ENCODE measurements around the gene RASGRF2. TPM values are rescaled to one million over a fixed set of nuclear protein-coding genes. Genes with fewer than 3 reads are reported as not detected.

The RASGRF2 gene
- total RNA-seq, 1 experiment from 2014 or later = not detected

DNA sequence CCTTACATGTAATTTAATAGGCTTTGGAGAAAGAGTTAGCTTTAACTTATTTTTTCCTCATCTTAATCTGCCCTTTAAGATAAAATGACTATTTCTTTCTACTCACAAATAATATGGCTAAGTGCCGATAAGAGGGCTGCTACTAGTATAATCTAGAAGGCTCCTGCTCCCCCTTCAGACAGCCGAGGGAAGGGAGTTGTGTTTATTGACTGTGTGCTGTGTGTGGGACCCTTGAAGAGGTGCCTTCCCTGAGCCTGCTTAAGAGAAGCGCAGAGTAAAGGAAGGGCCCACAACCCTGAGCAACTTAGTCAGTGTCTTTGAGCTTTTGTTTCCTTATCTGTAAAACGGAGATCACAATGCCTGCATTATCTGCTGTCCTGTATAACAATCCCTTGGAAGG lies 244.9 kb downstream of the RASGRF2 start:
- DNase-seq (ENCODE audit: low spot score) = no peak

DNA sequence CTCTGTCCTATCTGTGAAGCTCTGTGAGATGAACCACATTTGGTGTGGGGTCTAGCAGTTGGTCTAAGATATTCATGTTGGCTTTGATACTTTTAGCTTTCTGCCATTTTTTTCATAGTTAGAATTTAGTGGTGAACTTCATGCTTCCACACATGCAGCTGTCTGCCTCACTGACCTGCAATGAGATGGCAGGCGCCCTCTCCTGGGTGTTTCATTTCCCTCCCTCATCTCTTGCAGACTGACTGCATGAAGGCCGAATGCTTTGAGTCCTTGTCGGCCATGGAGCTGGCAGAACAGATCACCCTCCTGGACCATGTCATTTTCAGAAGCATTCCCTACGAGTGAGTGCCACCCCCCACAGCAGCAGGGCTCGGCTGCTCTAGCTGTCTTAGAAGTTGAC lies 246.8 kb downstream of the RASGRF2 start:
- DNase-seq (ENCODE audit: low spot score) = no peak

- DNase-seq (ENCODE audit: low spot score) = no peak
Measured at GRCh38 chr5:81208904-81209303, 248.7 kb downstream of the RASGRF2 start.

GRCh38 chr5:81209386-81209785 lies 249.2 kb downstream of the RASGRF2 start:
- no peak for DNase-seq (ENCODE audit: low spot score)

DNA sequence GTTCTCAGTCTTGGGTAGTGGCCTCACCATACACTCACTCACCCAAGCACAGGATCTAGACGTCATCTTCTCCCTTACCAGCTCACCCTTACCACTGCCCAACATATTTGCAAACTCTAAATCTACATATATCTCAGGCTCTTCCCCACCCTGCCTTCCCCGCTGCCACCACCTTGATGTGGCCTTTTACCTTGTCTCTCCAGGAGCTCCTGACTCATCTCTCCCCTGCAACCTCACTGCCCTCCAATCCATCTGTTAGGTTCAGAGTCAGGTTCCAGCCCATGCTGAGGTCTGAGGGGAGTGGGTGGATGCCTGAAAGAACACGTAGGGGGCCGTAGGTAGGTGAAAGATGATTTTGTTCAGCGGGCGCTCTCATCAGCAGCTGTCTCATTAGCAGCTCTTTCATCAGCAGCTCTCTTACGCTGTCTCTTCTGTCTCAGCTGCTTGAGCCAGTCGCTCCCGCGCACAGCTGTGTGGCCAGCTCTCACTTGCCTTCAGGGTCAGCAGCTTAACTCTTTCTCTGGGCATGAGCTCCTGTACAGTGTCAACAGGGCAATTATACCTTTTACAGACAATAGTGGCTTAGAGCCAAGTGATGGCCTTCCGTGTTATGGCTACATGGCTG lies 249.8 kb downstream of the RASGRF2 start:
- no peak for DNase-seq (ENCODE audit: low spot score)

- no peak for DNase-seq (ENCODE audit: low spot score)
Measured at GRCh38 chr5:81212211-81212751, 252.1 kb downstream of the RASGRF2 start.

- DNase-seq (ENCODE audit: low spot score) = no peak
Measured at GRCh38 chr5:81213070-81213469, 252.9 kb downstream of the RASGRF2 start.

DNA sequence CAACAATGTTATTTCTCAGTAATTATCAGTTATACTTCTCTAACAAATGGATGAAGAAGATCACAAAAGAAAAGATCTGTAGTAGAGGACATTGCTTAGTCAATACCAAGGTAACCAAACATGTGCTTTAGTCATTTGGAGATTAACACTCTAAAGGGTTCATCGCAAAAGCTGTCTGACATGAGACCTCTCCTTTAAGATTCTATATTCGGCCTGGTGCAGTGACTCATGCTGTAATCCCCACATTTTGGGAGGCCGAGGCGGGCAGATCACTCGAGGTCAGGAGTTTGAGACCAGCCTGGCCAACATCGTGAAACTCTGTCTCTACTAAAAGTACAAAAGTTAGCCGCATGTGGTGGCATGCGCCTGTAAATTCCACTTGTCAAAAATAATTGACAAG lies 254.7 kb downstream of the RASGRF2 start:
- no peak for DNase-seq (ENCODE audit: low spot score)

- no peak for DNase-seq (ENCODE audit: low spot score)
Measured at GRCh38 chr5:81216152-81216551, 256.0 kb downstream of the RASGRF2 start.

DNA sequence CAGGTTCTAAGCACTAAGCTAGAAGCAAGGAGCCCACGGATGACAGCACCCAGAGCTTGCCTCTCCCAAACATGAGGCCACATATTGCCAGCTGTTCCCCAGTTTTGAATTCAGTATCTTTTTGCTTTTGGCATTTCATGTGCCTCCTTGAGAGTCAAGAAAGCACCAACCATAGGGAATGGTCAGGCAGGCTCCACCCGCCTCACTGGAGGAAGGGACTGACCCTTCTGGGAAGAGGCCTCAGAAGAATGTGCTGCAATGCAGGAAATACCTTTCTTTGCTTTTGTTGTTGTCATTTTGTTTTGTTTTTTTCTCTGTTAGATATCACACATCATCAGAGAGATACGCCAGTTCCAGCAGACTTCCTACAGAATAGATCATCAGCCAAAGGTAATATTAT lies 259.2 kb downstream of the RASGRF2 start:
- DNase-seq (ENCODE audit: low spot score) = no peak

GRCh38 chr5:81222285-81222684 lies 262.1 kb downstream of the RASGRF2 start:
- no peak for DNase-seq (ENCODE audit: low spot score)

DNA sequence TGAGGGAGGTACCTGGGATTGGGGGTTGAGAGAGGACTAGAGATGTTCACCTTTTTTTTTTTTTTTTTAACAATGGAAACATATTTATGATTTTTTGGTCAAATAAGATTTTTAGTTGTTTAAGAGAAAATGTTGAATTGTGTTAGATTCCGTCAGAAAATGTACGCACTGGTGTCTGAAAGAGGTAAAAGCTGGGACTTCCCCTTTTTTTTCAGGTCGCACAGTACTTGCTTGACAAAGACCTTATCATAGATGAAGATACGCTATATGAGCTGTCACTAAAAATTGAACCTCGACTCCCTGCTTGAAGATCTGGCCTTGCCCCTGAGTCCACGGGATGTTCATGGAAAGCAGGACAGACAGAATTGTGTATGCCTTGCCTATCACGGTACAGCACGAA lies 265.3 kb downstream of the RASGRF2 start:
- no peak for DNase-seq (ENCODE audit: low spot score)

GRCh38 chr5:81226286-81226685 lies 266.1 kb downstream of the RASGRF2 start:
- DNase-seq (ENCODE audit: low spot score) = no peak

DNA sequence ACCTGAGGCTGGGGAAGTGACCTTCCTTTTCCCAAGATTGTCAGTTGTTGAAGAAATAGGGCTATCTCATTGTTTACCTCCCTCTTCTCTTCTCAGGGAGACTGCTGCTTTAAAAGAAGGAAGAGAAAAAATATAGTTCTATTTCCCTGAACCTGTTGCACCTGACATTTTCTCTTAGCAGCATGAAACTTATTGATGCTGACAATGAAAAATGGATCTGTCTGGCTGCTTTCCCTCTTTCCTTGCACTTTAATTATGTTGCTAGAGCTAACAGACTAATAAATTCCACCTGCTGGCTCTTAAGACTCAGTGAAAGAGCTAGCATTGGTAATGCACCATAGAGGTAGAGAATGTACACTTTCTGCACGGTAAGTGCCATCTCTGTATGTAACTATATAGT lies 266.8 kb downstream of the RASGRF2 start:
- no peak for DNase-seq (ENCODE audit: low spot score)

DNA sequence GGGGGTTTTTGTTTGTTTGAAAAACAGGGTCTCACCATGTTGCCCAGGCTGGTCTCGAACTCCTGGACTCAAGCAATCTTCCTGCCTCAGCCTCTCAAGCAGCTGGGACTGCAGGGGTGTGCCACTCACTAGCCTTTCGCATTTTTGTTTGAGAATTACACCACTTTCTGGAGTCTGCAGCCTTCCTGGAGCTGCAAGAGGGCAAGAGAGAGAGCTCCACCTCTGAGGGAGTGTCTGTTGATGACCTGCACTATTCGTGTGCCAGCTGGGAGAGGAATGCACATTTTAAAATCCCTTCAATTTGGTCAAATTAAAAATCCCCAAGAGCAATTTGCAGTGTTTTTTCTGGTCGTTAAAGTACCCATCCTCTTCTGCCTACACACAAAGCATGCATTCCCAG lies 267.9 kb downstream of the RASGRF2 start:
- DNase-seq (ENCODE audit: low spot score) = no peak

GRCh38 chr5:81230416-81230815 lies 270.3 kb downstream of the RASGRF2 start:
- DNase-seq (ENCODE audit: low spot score) = no peak

GRCh38 chr5:81232464-81233079 lies 272.4 kb downstream of the RASGRF2 start:
- DNase-seq (ENCODE audit: low spot score) = no peak

DNA sequence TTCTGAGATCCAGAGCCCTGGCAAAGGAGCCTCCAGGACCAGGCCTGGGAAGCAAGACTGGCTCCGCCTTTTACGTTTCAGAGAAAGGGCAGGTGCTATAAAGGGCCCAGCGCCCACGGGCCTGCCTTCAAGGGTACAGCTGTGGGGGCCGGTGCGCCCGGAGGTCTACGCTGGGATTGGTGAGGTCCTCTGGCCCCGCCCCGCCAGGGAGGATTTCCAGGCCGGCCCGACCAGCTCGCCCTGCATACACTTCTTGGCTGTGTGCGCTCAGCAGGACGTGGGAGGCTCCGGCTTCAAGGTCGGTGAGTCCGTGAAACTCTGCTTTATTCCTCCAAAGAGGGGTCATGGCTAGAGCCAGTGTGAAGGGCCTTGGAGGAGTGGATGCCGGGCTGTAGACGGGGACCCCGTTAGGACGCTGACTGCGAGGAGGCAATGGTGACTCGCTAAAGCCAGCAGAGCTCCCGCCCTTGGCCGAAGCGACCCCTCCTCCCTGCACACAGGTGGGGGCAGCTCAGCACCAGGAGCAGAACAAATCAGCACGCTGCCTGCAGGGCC lies 273.0 kb downstream of the RASGRF2 start, which contains the start of gene CKMT2:
Gene CKMT2 (plus strand): TSS at position 243 of the 555 bp plus-strand sequence. CDS start 17,811 bp downstream, outside the sequence.
- no peak for DNase-seq (ENCODE audit: low spot score)

DNA sequence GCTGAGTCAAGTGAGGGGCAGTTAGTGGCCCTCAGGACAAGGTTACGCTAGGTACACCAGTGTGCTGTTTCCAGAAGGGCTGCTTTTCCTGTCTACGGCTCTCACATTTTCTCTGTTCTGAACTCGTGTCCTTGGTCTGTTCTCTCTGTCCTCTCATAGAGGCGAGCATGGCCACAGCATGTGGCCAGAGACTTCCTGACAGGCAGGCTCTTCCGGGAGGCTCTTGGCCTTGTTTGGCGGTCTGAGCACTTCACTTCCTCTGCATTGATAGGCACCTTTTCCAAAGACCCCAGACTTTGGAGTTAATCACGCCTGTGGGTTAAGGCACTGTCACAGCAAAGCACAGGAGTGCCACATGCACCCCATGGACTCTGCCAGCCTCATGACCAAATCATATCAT lies 274.1 kb downstream of the RASGRF2 start:
- DNase-seq (ENCODE audit: low spot score) = no peak

- DNase-seq (ENCODE audit: low spot score) = no peak
Measured at GRCh38 chr5:81234801-81235200, 274.6 kb downstream of the RASGRF2 start.

GRCh38 chr5:81235287-81236072 lies 275.3 kb downstream of the RASGRF2 start:
- DNase-seq (ENCODE audit: low spot score) = no peak

- DNase-seq (ENCODE audit: low spot score) = no peak
Measured at GRCh38 chr5:81238460-81238859, 278.3 kb downstream of the RASGRF2 start.
